22Rv1 (cell line): Measurements from ENCODE around the gene TBC1D22A.

ENCODE experiments used
- ZFX ChIP-seq: fragments of 450-650 bp; IDR thresholded peaks from 2 replicates; pipeline ENCODE4 v1.6.1; 2017; ENCODE audit warnings: antibody characterized with exemption, borderline replicate concordance
- TF ChIP-seq, protein P1 (sequence below): fragments of 450-650 bp; IDR thresholded peaks from 2 replicates; pipeline ENCODE4 v1.5.1; 2017; ENCODE audit warnings: mild to moderate bottlenecking

DNA sequence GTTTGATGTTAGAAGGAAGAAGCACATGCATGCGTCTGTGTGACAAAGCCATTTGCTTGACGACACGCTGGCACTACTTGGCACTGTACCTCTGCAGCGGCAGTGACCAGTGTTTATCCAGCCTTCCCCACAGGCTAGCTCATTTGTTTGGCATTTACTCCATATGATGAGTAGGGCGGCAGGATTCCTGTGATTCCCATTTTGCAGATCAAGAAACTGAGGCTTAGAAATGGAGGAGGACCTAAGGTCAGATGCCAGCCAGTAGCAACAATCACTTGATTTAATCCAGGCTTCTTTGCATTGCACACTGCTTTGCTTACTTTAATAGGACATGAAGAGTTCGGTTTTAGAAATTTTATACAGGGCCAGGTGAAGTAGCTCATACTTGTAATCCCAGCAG, 45.0 kb downstream of the TBC1D22A start:
- TF ChIP-seq, protein P1, sequence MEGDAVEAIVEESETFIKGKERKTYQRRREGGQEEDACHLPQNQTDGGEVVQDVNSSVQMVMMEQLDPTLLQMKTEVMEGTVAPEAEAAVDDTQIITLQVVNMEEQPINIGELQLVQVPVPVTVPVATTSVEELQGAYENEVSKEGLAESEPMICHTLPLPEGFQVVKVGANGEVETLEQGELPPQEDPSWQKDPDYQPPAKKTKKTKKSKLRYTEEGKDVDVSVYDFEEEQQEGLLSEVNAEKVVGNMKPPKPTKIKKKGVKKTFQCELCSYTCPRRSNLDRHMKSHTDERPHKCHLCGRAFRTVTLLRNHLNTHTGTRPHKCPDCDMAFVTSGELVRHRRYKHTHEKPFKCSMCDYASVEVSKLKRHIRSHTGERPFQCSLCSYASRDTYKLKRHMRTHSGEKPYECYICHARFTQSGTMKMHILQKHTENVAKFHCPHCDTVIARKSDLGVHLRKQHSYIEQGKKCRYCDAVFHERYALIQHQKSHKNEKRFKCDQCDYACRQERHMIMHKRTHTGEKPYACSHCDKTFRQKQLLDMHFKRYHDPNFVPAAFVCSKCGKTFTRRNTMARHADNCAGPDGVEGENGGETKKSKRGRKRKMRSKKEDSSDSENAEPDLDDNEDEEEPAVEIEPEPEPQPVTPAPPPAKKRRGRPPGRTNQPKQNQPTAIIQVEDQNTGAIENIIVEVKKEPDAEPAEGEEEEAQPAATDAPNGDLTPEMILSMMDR, result no peak
- TF ChIP-seq ZFX, result no peak
